Neural progenitor cell (in vitro differentiated cells): Measurements from ENCODE around the gene PCCA. TPM values are rescaled to one million over a fixed set of nuclear protein-coding genes. Genes with fewer than 3 reads are reported as not detected.

Experiments used
- DNase-seq: peaks from one replicate; pipeline ENCODE4 v3.0.0-alpha.2; 2016; ENCODE audit warnings: low spot score
- H2AFZ ChIP-seq: fragments of 200-600 bp; sonication (generic); replicated peaks from 2 replicates; pipeline ENCODE4 v1.6.1; 2016; ENCODE audit warnings: antibody characterized with exemption
- H3F3A ChIP-seq: fragments of 200-600 bp; sonication (generic); 2 replicates; pipeline ENCODE4 v1.6.1; 2016; ENCODE audit warnings: antibody characterized with exemption, low read depth
- H3K27ac ChIP-seq: fragments of 200-600 bp; sonication (generic); 2 replicates; pipeline ENCODE4 v1.5.1; 2016; ENCODE audit warnings: mild to moderate bottlenecking
- H3K27me3 ChIP-seq: fragments of 200-600 bp; sonication (generic); 2 replicates; pipeline ENCODE4 v1.6.1; 2016; ENCODE audit warnings: mild to moderate bottlenecking, moderate library complexity
- H3K36me3 ChIP-seq: fragments of 200-600 bp; sonication (generic); 2 replicates; pipeline ENCODE4 v1.5.1; 2016
- H3K4me1 ChIP-seq: fragments of 200-600 bp; sonication (generic); 2 replicates; pipeline ENCODE4 v1.6.1; 2016; ENCODE audit warnings: mixed run types
- H3K4me2 ChIP-seq: fragments of 200-600 bp; sonication (generic); 2 replicates; pipeline ENCODE4 v1.6.1; 2016
- H3K4me3 ChIP-seq: fragments of 200-600 bp; sonication (generic); 2 replicates; pipeline ENCODE4 v1.5.1; 2016
- H3K79me2 ChIP-seq: fragments of 200-600 bp; sonication (generic); 2 replicates; pipeline ENCODE4 v1.6.1; 2016; ENCODE audit warnings: low read depth
- H3K9ac ChIP-seq: fragments of 200-600 bp; sonication (generic); 2 replicates; pipeline ENCODE4 v1.6.1; 2016
- H3K9me3 ChIP-seq: fragments of 200-600 bp; sonication (generic); 2 replicates; pipeline ENCODE4 v1.5.1; 2016; ENCODE audit warnings: low read depth
- H4K20me1 ChIP-seq: fragments of 200-600 bp; sonication (generic); 2 replicates; pipeline ENCODE4 v1.6.1; 2016; ENCODE audit warnings: low read depth
- H3K27ac Mint-ChIP-seq: 3 replicates; pipeline ENCODE4 v1.8.0; 2021; ENCODE audit warnings: mixed read lengths
- H3K27me3 Mint-ChIP-seq: 2 replicates; pipeline ENCODE4 v1.8.0; 2022; ENCODE audit warnings: low read depth, mild to moderate bottlenecking, inconsistent platforms, moderate library complexity, mixed read lengths; ENCODE audit not compliant: insufficient read depth
- H3K36me3 Mint-ChIP-seq: 3 replicates; pipeline ENCODE4 v1.8.0; 2021; ENCODE audit warnings: mixed read lengths
- H3K4me1 Mint-ChIP-seq: 3 replicates; pipeline ENCODE4 v1.8.0; 2021; ENCODE audit warnings: mixed read lengths
- H3K4me3 Mint-ChIP-seq: 3 replicates; pipeline ENCODE4 v1.8.0; 2021; ENCODE audit warnings: mild to moderate bottlenecking, moderate library complexity, mixed read lengths
- H3K9me3 Mint-ChIP-seq: 3 replicates; pipeline ENCODE4 v1.8.0; 2020; ENCODE audit warnings: mixed read lengths
- EZH2 ChIP-seq: fragments of 200-600 bp; sonication (generic); IDR thresholded peaks from 2 replicates; pipeline ENCODE4 v1.6.1; 2017; ENCODE audit warnings: antibody characterized with exemption, mild to moderate bottlenecking, moderate library complexity
- EZH2phosphoT487 ChIP-seq: fragments of 200-600 bp; sonication (generic); IDR thresholded peaks from 2 replicates; pipeline ENCODE4 v1.6.1; 2017; ENCODE audit warnings: antibody characterized with exemption
- total RNA-seq: library from RNA; depleted of rRNA; stranded (reverse); fragments of >200 nt; gene quantifications from 2 replicates; pipeline ENCODE4 v1.2.3, GENCODE V29; 2015; ENCODE audit warnings: low replicate concordance
- TF ChIP-seq, protein P1 (sequence below): fragments of 200-600 bp; sonication (generic); IDR thresholded peaks from 2 replicates; pipeline ENCODE4 v1.5.1; 2017; ENCODE audit warnings: antibody characterized with exemption, mild to moderate bottlenecking

The PCCA gene
- total RNA-seq, 1 donor from 2014 or later: 60.6 TPM

DNA sequence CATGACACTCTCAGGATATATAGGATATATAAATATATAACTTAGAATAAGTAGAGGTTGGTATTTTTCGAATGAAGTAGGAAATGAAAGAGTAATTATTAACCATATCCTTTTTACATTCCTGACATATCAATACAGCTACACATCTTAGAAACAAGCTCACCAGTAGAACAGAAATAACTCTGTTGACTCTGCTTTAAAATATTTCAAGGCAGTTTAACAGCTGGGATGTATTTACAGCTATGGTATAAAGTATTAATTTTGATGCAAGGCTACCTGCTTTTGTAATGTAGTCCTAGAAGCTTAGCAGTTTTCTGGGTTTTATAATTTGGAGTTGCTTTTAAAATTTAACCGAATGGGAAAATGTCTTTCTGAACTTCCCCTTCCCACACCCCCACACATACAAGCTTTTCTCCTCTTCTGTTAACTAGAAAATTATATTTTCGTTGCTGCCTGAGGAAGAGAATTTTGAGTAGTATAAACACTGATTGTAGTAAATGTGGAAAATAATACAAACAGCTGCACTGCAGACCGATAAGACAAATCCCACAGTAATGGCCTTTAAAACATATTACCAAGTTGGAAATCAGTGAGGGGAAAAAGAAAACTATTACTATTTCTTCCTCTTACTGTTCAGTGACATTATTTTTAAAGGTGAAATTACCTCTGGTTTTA, 352.0 kb downstream of the PCCA start:
- H3K9ac ChIP-seq: no peak overlapping the region
- H3K27me3 Mint-ChIP-seq: peaks cover 6% of the 10 kb centered on the region
- H3K4me1 Mint-ChIP-seq: peaks cover 57% of the 10 kb centered on the region
- no peaks in the 10 kb centered on the region for H3K79me2 ChIP-seq
- no peaks in the 10 kb centered on the region for H3K9me3 Mint-ChIP-seq
- H3K36me3 ChIP-seq: no peaks in the 10 kb centered on the region
- H3K4me3 Mint-ChIP-seq: no peak overlapping the region
- no peaks in the 10 kb centered on the region for H3K27me3 ChIP-seq
- no peak overlapping the region for H3K4me3 ChIP-seq
- H2AFZ ChIP-seq: no peak overlapping the region
- no peak overlapping the region for H3K27ac ChIP-seq
- DNase-seq: no peak
- no peak overlapping the region for H3K4me2 ChIP-seq
- H3K9me3 ChIP-seq: no peaks in the 10 kb centered on the region
- peaks cover 26% of the 10 kb centered on the region for H3K4me1 ChIP-seq
- peaks cover 19% of the 10 kb centered on the region for H3F3A ChIP-seq
- peaks cover 17% of the 10 kb centered on the region for H3K36me3 Mint-ChIP-seq
- H4K20me1 ChIP-seq: no peaks in the 10 kb centered on the region
- peak overlapping the region; percentile 88 for H3K27ac Mint-ChIP-seq
- TF ChIP-seq EZH2 (no peak), EZH2phosphoT487 (no peak)
- TF ChIP-seq, protein P1, sequence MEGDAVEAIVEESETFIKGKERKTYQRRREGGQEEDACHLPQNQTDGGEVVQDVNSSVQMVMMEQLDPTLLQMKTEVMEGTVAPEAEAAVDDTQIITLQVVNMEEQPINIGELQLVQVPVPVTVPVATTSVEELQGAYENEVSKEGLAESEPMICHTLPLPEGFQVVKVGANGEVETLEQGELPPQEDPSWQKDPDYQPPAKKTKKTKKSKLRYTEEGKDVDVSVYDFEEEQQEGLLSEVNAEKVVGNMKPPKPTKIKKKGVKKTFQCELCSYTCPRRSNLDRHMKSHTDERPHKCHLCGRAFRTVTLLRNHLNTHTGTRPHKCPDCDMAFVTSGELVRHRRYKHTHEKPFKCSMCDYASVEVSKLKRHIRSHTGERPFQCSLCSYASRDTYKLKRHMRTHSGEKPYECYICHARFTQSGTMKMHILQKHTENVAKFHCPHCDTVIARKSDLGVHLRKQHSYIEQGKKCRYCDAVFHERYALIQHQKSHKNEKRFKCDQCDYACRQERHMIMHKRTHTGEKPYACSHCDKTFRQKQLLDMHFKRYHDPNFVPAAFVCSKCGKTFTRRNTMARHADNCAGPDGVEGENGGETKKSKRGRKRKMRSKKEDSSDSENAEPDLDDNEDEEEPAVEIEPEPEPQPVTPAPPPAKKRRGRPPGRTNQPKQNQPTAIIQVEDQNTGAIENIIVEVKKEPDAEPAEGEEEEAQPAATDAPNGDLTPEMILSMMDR: no peak

DNA sequence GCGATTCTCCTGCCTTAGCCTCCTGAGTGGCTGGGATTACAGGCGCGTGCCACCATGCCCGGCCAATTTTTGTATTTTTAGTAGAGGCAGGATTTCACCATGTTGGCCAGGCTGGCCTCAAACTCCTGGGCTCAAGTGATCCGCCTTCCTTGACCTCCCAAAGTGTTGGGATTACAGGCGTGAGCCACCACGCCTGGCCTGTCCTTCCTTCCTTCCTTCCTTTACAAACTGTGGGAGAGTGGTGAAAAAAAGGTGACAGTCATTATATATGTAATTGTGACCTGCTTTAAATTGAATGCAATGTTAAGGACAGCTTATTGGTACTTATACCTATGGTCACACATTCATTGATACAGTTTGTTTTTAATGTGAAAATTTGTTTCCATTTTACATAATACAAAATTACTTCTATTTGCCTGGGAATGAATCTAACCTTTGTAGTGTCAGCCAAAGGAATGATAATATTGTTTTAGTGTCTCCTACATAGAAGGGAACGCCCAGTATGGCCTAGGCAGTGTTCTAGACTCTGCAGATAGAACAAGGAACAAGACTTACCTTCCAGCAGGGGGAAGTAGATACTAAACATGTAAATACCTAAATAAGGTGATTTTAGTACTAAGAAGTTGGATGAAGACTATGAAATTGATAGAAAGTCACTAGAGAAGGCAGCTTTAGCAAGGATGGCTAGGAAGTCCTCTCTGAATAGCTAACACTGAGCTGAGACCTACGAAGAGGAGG, 353.4 kb downstream of the PCCA start:
- peaks cover 18% of the 10 kb centered on the region for H3K36me3 Mint-ChIP-seq
- TF ChIP-seq, protein P1: no peak
- no peak for TF ChIP-seq EZH2
- no peak for TF ChIP-seq EZH2phosphoT487
- no peaks in the 10 kb centered on the region for H3K9me3 Mint-ChIP-seq
- Histone ChIP-seq H3F3A (peaks cover 19% of the 10 kb centered on the region), H3K79me2 (no peaks in the 10 kb centered on the region), H3K9me3 (no peaks in the 10 kb centered on the region), H2AFZ (no peak overlapping the region), H3K36me3 (no peaks in the 10 kb centered on the region), H3K9ac (no peak overlapping the region), H3K27ac (no peak overlapping the region), H3K4me2 (no peak overlapping the region), H4K20me1 (no peaks in the 10 kb centered on the region), H3K4me1 (peaks cover 26% of the 10 kb centered on the region), H3K27me3 (no peaks in the 10 kb centered on the region), H3K4me3 (no peak overlapping the region)
- H3K27me3 Mint-ChIP-seq: peaks cover 6% of the 10 kb centered on the region
- no peak overlapping the region for H3K4me3 Mint-ChIP-seq
- peak overlapping the region; percentile 22 for H3K27ac Mint-ChIP-seq
- DNase-seq: no peak
- H3K4me1 Mint-ChIP-seq: peaks cover 55% of the 10 kb centered on the region

DNA sequence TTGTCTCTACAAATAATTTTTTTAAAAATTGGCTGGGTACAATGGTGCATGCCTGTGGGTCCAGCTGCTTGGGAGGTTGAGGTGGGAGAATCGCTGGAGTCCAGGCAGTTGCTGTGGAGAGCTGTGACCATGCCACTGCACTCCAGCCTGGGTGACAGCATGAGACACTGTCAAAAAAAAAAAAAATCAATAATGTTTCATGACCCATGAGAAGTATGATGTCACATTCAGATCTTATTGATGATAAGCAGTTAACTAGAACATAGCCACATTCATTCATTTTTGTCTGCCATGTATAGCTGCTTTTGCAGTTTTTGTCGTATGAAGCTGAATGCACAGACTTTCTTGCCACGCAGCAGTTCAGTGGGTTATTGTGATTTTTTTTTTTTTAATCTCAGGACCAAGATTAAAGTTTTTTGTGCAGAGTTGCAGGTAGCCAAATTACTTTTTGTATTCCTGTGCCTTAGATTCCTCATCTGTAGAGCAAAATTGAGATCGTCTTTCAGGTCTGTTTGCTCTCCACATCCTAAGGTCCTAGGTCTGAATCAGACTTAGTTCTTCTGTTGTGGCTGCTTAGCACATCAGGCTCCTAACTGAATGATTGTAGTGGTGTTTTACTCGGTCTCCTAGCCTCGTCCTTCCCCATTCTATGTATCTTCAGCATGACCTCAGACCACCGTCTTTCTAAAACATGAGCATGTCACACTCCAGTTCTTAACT, 354.5 kb downstream of the PCCA start:
- peak overlapping the region; percentile 73 for H3K27ac Mint-ChIP-seq

More for the DNA sequence above, 354.5 kb downstream of the PCCA start:
- Histone ChIP-seq H3K9me3 (no peaks in the 10 kb centered on the region), H3K27ac (no peak overlapping the region), H3K36me3 (no peaks in the 10 kb centered on the region), H3K4me3 (no peak overlapping the region), H4K20me1 (no peaks in the 10 kb centered on the region), H3K9ac (no peak overlapping the region), H3K79me2 (no peaks in the 10 kb centered on the region), H2AFZ (no peak overlapping the region), H3K4me1 (peaks cover 21% of the 10 kb centered on the region), H3K4me2 (no peak overlapping the region), H3F3A (peaks cover 14% of the 10 kb centered on the region), H3K27me3 (no peaks in the 10 kb centered on the region)
- peaks cover 50% of the 10 kb centered on the region for H3K4me1 Mint-ChIP-seq
- DNase-seq: no peak
- H3K9me3 Mint-ChIP-seq: no peaks in the 10 kb centered on the region
- TF ChIP-seq EZH2 (no peak), EZH2phosphoT487 (no peak)
- TF ChIP-seq, protein P1: no peak
- peaks cover 2% of the 10 kb centered on the region for H3K27me3 Mint-ChIP-seq
- H3K4me3 Mint-ChIP-seq: no peak overlapping the region
- peaks cover 18% of the 10 kb centered on the region for H3K36me3 Mint-ChIP-seq
